H9 (cell line): ENCODE data around the gene RBM48. TPM values are rescaled to one million over a fixed set of nuclear protein-coding genes. Genes with fewer than 3 reads are reported as not detected.

Source experiments
- DNase-seq: peaks from one replicate; pipeline ENCODE4 v3.0.0-alpha.2; 2017
- H2AFZ ChIP-seq: one replicate; pipeline ENCODE4 v1.6.1; 2013; ENCODE audit warnings: mild to moderate bottlenecking, low read length, control low read depth, moderate library complexity
- H2AK5ac ChIP-seq: 2 replicates; pipeline ENCODE4 v1.6.1; 2013; ENCODE audit warnings: low read length, control low read depth, mixed read lengths; ENCODE audit not compliant: insufficient read length
- H2BK120ac ChIP-seq: one replicate; pipeline ENCODE4 v1.6.1; 2013; ENCODE audit warnings: low read depth, mild to moderate bottlenecking, low read length, control low read depth, inconsistent platforms; ENCODE audit not compliant: poor library complexity, severe bottlenecking
- H2BK12ac ChIP-seq: 2 replicates; pipeline ENCODE4 v1.6.1; 2013; ENCODE audit warnings: low read length, control low read depth, mixed read lengths, low read depth; ENCODE audit not compliant: insufficient read length
- H2BK15ac ChIP-seq: 2 replicates; pipeline ENCODE4 v1.6.1; 2013; ENCODE audit warnings: low read depth, low read length, control low read depth
- H2BK20ac ChIP-seq: one replicate; pipeline ENCODE4 v1.6.1; 2013; ENCODE audit warnings: low read depth, mild to moderate bottlenecking, low read length, control low read depth, inconsistent platforms; ENCODE audit not compliant: poor library complexity, severe bottlenecking
- H2BK5ac ChIP-seq: 2 replicates; pipeline ENCODE4 v1.6.1; 2013; ENCODE audit warnings: low read length, control low read depth, mixed read lengths; ENCODE audit not compliant: insufficient read length
- H3K14ac ChIP-seq: 2 replicates; pipeline ENCODE4 v1.6.1; 2013; ENCODE audit warnings: low read length, control low read depth; ENCODE audit not compliant: insufficient read depth
- H3K18ac ChIP-seq: 2 replicates; pipeline ENCODE4 v1.6.1; 2013; ENCODE audit warnings: low read depth, mild to moderate bottlenecking, mixed read lengths, low read length, control low read depth; ENCODE audit not compliant: insufficient read length
- H3K23ac ChIP-seq: 2 replicates; pipeline ENCODE4 v1.6.1; 2013; ENCODE audit warnings: low read length, control low read depth, mixed read lengths, low read depth; ENCODE audit not compliant: insufficient read length
- H3K23me2 ChIP-seq: 2 replicates; pipeline ENCODE4 v1.6.1; 2013; ENCODE audit warnings: low read depth, mild to moderate bottlenecking, mixed read lengths, low read length, control low read depth; ENCODE audit not compliant: insufficient read length, poor library complexity, severe bottlenecking
- H3K27ac ChIP-seq: 2 replicates; pipeline ENCODE4 v1.5.1; 2013; ENCODE audit warnings: low read length, control low read depth, mixed read lengths, low read depth; ENCODE audit not compliant: insufficient read length
- H3K27me3 ChIP-seq: 2 replicates; pipeline ENCODE4 v1.6.1; 2013; ENCODE audit warnings: low read length, control low read depth, inconsistent platforms; ENCODE audit not compliant: insufficient read depth
- H3K4ac ChIP-seq: 2 replicates; pipeline ENCODE4 v1.6.1; 2013; ENCODE audit warnings: low read depth, mild to moderate bottlenecking, control low read depth, inconsistent platforms, low read length, moderate library complexity
- H3K4me1 ChIP-seq: 2 replicates; pipeline ENCODE4 v1.6.1; 2013; ENCODE audit warnings: low read length, control low read depth, inconsistent platforms; ENCODE audit not compliant: insufficient read depth
- H3K4me2 ChIP-seq: 2 replicates; pipeline ENCODE4 v1.6.1; 2013; ENCODE audit warnings: low read length, control low read depth, mixed read lengths; ENCODE audit not compliant: insufficient read length, insufficient read depth
- H3K56ac ChIP-seq: 2 replicates; pipeline ENCODE4 v1.6.1; 2013; ENCODE audit warnings: low read depth, mild to moderate bottlenecking, mixed read lengths, low read length, control low read depth; ENCODE audit not compliant: insufficient read length
- H3K79me1 ChIP-seq: 2 replicates; pipeline ENCODE4 v1.6.1; 2013; ENCODE audit warnings: low read depth, mild to moderate bottlenecking, moderate library complexity, low read length, control low read depth, inconsistent platforms; ENCODE audit not compliant: insufficient read depth, poor library complexity, severe bottlenecking
- H3K79me2 ChIP-seq: 2 replicates; pipeline ENCODE4 v1.6.1; 2013; ENCODE audit warnings: low read length, control low read depth, inconsistent platforms; ENCODE audit not compliant: insufficient read depth
- H3K9ac ChIP-seq: 2 replicates; pipeline ENCODE4 v1.6.1; 2013; ENCODE audit warnings: low read length, control low read depth, mixed read lengths; ENCODE audit not compliant: insufficient read length; ENCODE audit errors: extremely low read depth
- H3K9me3 ChIP-seq: one replicate; pipeline ENCODE4 v1.6.1; 2013; ENCODE audit warnings: low read depth, low read length, inconsistent platforms; ENCODE audit not compliant: control insufficient read depth
- H3T11ph ChIP-seq: one replicate; pipeline ENCODE4 v1.6.1; 2013; ENCODE audit warnings: mild to moderate bottlenecking, low read length, control low read depth, inconsistent platforms
- H4K20me1 ChIP-seq: one replicate; pipeline ENCODE4 v1.6.1; 2013; ENCODE audit not compliant: control insufficient read depth, insufficient read length, insufficient read depth
- H4K5ac ChIP-seq: 2 replicates; pipeline ENCODE4 v1.6.1; 2013; ENCODE audit warnings: low read depth, mild to moderate bottlenecking, mixed read lengths, low read length, control low read depth; ENCODE audit not compliant: insufficient read length
- H4K8ac ChIP-seq: replicated peaks from 2 replicates; pipeline ENCODE4 v1.6.1; 2013; ENCODE audit warnings: low read length, control low read depth, mixed read lengths, low read depth; ENCODE audit not compliant: insufficient read length
- H4K91ac ChIP-seq: 2 replicates; pipeline ENCODE4 v1.6.1; 2013; ENCODE audit warnings: low read depth, mild to moderate bottlenecking, moderate library complexity, mixed read lengths, low read length, control low read depth; ENCODE audit not compliant: insufficient read length
- H3K27ac Mint-ChIP-seq, 3 experiments: 2 replicates in 2 of 3; 3 replicates in 1 of 3; pipeline ENCODE4 v1.8.0; 2020 to 2021; ENCODE audit warnings: mixed read lengths in 3 of 3, mild to moderate bottlenecking in 1 of 3, moderate library complexity in 1 of 3
- H3K27me3 Mint-ChIP-seq: 2 replicates; pipeline ENCODE4 v1.8.0; 2021; ENCODE audit warnings: low read depth, mild to moderate bottlenecking, moderate library complexity, mixed read lengths
- H3K36me3 Mint-ChIP-seq, 3 experiments: 2 replicates in 2 of 3; 3 replicates in 1 of 3; pipeline ENCODE4 v1.8.0; 2020 to 2021; ENCODE audit warnings: low read depth in 3 of 3, mixed read lengths in 3 of 3; ENCODE audit not compliant: insufficient read depth in 1 of 3
- H3K4me1 Mint-ChIP-seq, 2 experiments: 2 replicates each; pipeline ENCODE4 v1.8.0; 2020; ENCODE audit warnings: mixed read lengths in 2 of 2
- H3K4me3 Mint-ChIP-seq, 2 experiments: 2 replicates in 1 of 2; 3 replicates in 1 of 2; pipeline ENCODE4 v1.8.0; 2020 to 2021; ENCODE audit warnings: mild to moderate bottlenecking in 2 of 2, mixed read lengths in 2 of 2, moderate library complexity in 1 of 2
- H3K9me3 Mint-ChIP-seq, 2 experiments: 2 replicates in 1 of 2; 3 replicates in 1 of 2; pipeline ENCODE4 v1.8.0; 2020; ENCODE audit warnings: mild to moderate bottlenecking in 2 of 2, mixed read lengths in 2 of 2, moderate library complexity in 1 of 2
- CTCF ChIP-seq: fragments of 200-600 bp; sonication (generic); conservative IDR thresholded peaks from 3 replicates; pipeline ENCODE4 v1.8.0; 2021; ENCODE audit warnings: antibody characterized with exemption, mild to moderate bottlenecking
- WGBS: extraction: QIAGEN DNeasy Blood & Tissue Kit; methylation state at CpG from one replicate; pipeline ENCODE4 v1.1.7; 2013; ENCODE audit warnings: missing lambda C conversion rate, low lambda C conversion rate, mixed read lengths; ENCODE audit not compliant: insufficient read length; ENCODE audit errors: extremely low coverage; 5-methylcytosine and 5-hydroxymethylcytosine counted together
- total RNA-seq: library from RNA; stranded (reverse); gene quantifications from 2 replicates; pipeline ENCODE4 v1.2.1, GENCODE V29; 2021

RBM48 gene
- total RNA-seq, 1 experiment from 2014 or later: 12.5 TPM

DNA sequence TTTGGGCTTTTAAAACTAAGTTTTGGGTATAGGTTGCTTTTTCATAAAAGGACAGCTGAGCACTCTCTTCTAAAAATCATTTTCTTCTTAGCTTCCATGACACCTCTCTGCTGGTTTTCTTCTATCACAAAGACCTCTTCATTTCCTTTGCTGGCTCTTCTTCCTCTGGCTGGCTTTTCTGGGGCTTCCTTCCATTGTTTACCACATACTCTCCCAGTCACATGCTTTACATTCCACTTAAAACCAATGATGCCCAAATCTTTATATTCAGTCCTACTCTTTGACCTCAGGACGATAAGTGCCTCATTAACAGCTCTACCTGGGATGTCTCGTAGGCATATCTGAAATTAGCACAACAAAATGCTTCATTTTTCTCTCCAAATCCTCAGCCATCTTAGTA, 34.8 kb downstream of the RBM48 start:
- Histone ChIP-seq H2BK12ac (no peak overlapping the region), H3K14ac (no peak overlapping the region), H3T11ph (no peak overlapping the region), H3K4me2 (no peak overlapping the region), H3K9ac (no peak overlapping the region), H3K79me2 (no peaks in the 10 kb centered on the region), H4K5ac (no peak overlapping the region), H2BK5ac (no peak overlapping the region), H3K9me3 (no peaks in the 10 kb centered on the region), H3K27ac (peak overlapping the region; percentile 25), H3K79me1 (no peaks in the 10 kb centered on the region), H2AK5ac (no peak overlapping the region), H3K56ac (no peak overlapping the region), H2AFZ (no peak overlapping the region), H4K91ac (no peak overlapping the region), H3K18ac (no peak overlapping the region), H2BK20ac (no peak overlapping the region), H3K23ac (no peak overlapping the region), H2BK15ac (no peak overlapping the region), H4K20me1 (no peaks in the 10 kb centered on the region), H3K4me1 (no peaks in the 10 kb centered on the region), H3K4ac (no peak overlapping the region), H4K8ac (no peak overlapping the region), H3K27me3 (no peaks in the 10 kb centered on the region), H3K23me2 (no peaks in the 10 kb centered on the region), H2BK120ac (no peak overlapping the region)
- no peak for TF ChIP-seq CTCF
- WGBS: no CpG with 5 or more reads among the region's 2 CpGs
- no peaks in the 10 kb centered on the region for H3K4me1 Mint-ChIP-seq
- H3K27me3 Mint-ChIP-seq: no peaks in the 10 kb centered on the region
- H3K27ac Mint-ChIP-seq: peak overlapping the region in 1 of 3 experiments; percentile 26; a peak in 2 of 7 replicates
- no peaks in the 10 kb centered on the region for H3K9me3 Mint-ChIP-seq
- peaks cover 6 to 54% (median 41%) of the 10 kb centered on the region in 3 experiments; a peak in 6 of 7 replicates for H3K36me3 Mint-ChIP-seq
- no peak for DNase-seq
- no peak overlapping the region for H3K4me3 Mint-ChIP-seq
